H1 (cell line): Measurements from ENCODE around the gene BCL7B. TPM values are rescaled to one million over a fixed set of nuclear protein-coding genes. Genes with fewer than 3 reads are reported as not detected.
A peak's percentile ranks its signal among the peaks of the same experiment; 100 is the strongest.

ENCODE experiments used
- CTCF ChIA-PET: fragments of 300-600 bp; sonication (Branson Sonifier 250); formaldehyde crosslinking; loops from one replicate; lab custom pipeline; 2021; ENCODE audit not compliant: partially characterized antibody; lab: Charles Lee
- POLR2A ChIA-PET: fragments of 300-600 bp; sonication (Branson Sonifier 250); formaldehyde crosslinking; loops from one replicate; lab custom pipeline; 2021; ENCODE audit warnings: inconsistent platforms; ENCODE audit not compliant: partially characterized antibody; lab: Charles Lee
- DNase-seq, 2 experiments: peaks; one replicate each; pipeline versions ENCODE4 v3.0.0 to v3.0.0-alpha.2; 2010 to 2022; ENCODE audit warnings: low spot score in 2 of 2, low read depth in 1 of 2, mixed read lengths in 1 of 2
- FAIRE-seq: peaks from 2 replicates; lab custom pipeline; 2011; peaks lifted over from hg19 to GRCh38; lab: Jason Lieb, UNC
- H2AFZ ChIP-seq: 2 replicates; pipeline ENCODE4 v1.8.1; 2012; ENCODE audit warnings: low read length, inconsistent platforms
- H2AK5ac ChIP-seq: 2 replicates; pipeline ENCODE4 v1.6.1; 2013; ENCODE audit warnings: low read depth, low read length
- H2BK120ac ChIP-seq: replicated peaks from 2 replicates; pipeline ENCODE3; 2013; ENCODE audit warnings: low read depth, low read length, inconsistent platforms
- H2BK12ac ChIP-seq: 2 replicates; pipeline ENCODE4 v1.6.1; 2013; ENCODE audit warnings: low read depth, low read length
- H2BK15ac ChIP-seq: 2 replicates; pipeline ENCODE4 v1.6.1; 2013; ENCODE audit warnings: low read length
- H2BK20ac ChIP-seq: 2 replicates; pipeline ENCODE4 v1.6.1; 2013; ENCODE audit warnings: low read length
- H2BK5ac ChIP-seq: 2 replicates; pipeline ENCODE4 v1.6.1; 2013; ENCODE audit warnings: low read depth, low read length
- H3K14ac ChIP-seq: 2 replicates; pipeline ENCODE4 v1.6.1; 2013; ENCODE audit warnings: inconsistent platforms; ENCODE audit not compliant: insufficient read length
- H3K18ac ChIP-seq: 2 replicates; pipeline ENCODE4 v1.6.1; 2013; ENCODE audit warnings: low read length; ENCODE audit errors: extremely low read depth
- H3K23ac ChIP-seq: 2 replicates; pipeline ENCODE4 v1.6.1; 2013; ENCODE audit warnings: inconsistent platforms; ENCODE audit not compliant: insufficient read length
- H3K23me2 ChIP-seq: 2 replicates; pipeline ENCODE4 v1.6.1; 2013; ENCODE audit warnings: low read depth, low read length
- H3K27ac ChIP-seq: 2 replicates; pipeline ENCODE4 v1.6.1; 2011; ENCODE audit warnings: low read depth, low read length, inconsistent platforms
- H3K27me3 ChIP-seq, 4 experiments: replicated peaks in 1 of 4; 1 replicate in 1 of 4; 2 replicates in 3 of 4; pipeline versions ENCODE4 v1.6.1 to v1.8.1; 2011 to 2013; ENCODE audit warnings: low read length in 3 of 4, mild to moderate bottlenecking in 3 of 4, inconsistent platforms in 2 of 4, mixed read lengths in 2 of 4, moderate library complexity in 1 of 4; ENCODE audit not compliant: control insufficient read depth in 3 of 4, insufficient read depth in 3 of 4; ENCODE audit errors: extremely low read depth in 1 of 4
- H3K36me3 ChIP-seq, 4 experiments: 2 replicates each; pipeline versions ENCODE4 v1.6.1 to v1.8.1; 2011 to 2013; ENCODE audit warnings: mild to moderate bottlenecking in 4 of 4, low read length in 3 of 4, moderate library complexity in 2 of 4, control low read depth in 1 of 4, inconsistent platforms in 1 of 4; ENCODE audit not compliant: insufficient read depth in 4 of 4, control insufficient read depth in 2 of 4
- H3K4ac ChIP-seq: replicated peaks from 2 replicates; pipeline ENCODE3; 2013; ENCODE audit warnings: low read length, low read depth, mixed read lengths, inconsistent platforms; ENCODE audit not compliant: insufficient read length
- H3K4me1 ChIP-seq, 4 experiments: replicated peaks in 1 of 4; 1 replicate in 1 of 4; 2 replicates in 3 of 4; pipeline versions ENCODE4 v1.6.1 to v1.8.1; 2011 to 2013; ENCODE audit warnings: low read length in 3 of 4, inconsistent platforms in 2 of 4, mixed read lengths in 1 of 4; ENCODE audit not compliant: insufficient read depth in 4 of 4, control insufficient read depth in 3 of 4
- H3K4me2 ChIP-seq, 2 experiments: 2 replicates each; pipeline versions ENCODE4 v1.6.1 to v1.8.1; 2011 to 2013; ENCODE audit warnings: low read depth in 2 of 2, low read length in 2 of 2, control low read depth in 1 of 2, inconsistent platforms in 1 of 2, mild to moderate bottlenecking in 1 of 2; ENCODE audit not compliant: insufficient read depth in 1 of 2
- H3K4me3 ChIP-seq, 4 experiments: fragments of 200-600, 300-600 bp in 1 of 4; sonication (generic), shearing (Covaris generic), sonication (Bioruptor Twin) in 1 of 4; 2 replicates each; pipeline versions ENCODE4 v1.5.1 to v1.8.1; 2011 to 2016; ENCODE audit warnings: low read length in 4 of 4, low read depth in 3 of 4, control low read depth in 2 of 4, inconsistent platforms in 2 of 4, mild to moderate bottlenecking in 2 of 4, mixed read lengths in 1 of 4, moderate library complexity in 1 of 4; ENCODE audit not compliant: insufficient read depth in 2 of 4; ENCODE audit errors: extremely low read depth in 1 of 4
- H3K56ac ChIP-seq: replicated peaks from 2 replicates; pipeline ENCODE3; 2013; ENCODE audit warnings: low read depth, mild to moderate bottlenecking, mixed read lengths, low read length, inconsistent platforms; ENCODE audit not compliant: insufficient read length
- H3K79me1 ChIP-seq: 2 replicates; pipeline ENCODE4 v1.6.1; 2013; ENCODE audit warnings: low read depth, low read length, control low read depth
- H3K79me2 ChIP-seq, 2 experiments: 2 replicates each; pipeline versions ENCODE4 v1.6.1 to v1.8.1; 2012 to 2013; ENCODE audit warnings: low read length in 2 of 2, mild to moderate bottlenecking in 2 of 2, inconsistent platforms in 1 of 2; ENCODE audit not compliant: insufficient read depth in 2 of 2, control insufficient read depth in 1 of 2
- H3K9ac ChIP-seq, 4 experiments: replicated peaks in 1 of 4; 1 replicate in 1 of 4; 2 replicates in 3 of 4; pipeline versions ENCODE4 v1.6.1 to v1.8.1; 2011 to 2013; ENCODE audit warnings: low read depth in 3 of 4, low read length in 3 of 4, control low read depth in 2 of 4, mild to moderate bottlenecking in 2 of 4, moderate library complexity in 2 of 4, inconsistent platforms in 1 of 4; ENCODE audit errors: extremely low read depth in 1 of 4
- H3K9me3 ChIP-seq, 2 experiments: 2 replicates each; pipeline versions ENCODE4 v1.6.1 to v1.8.1; 2012 to 2013; ENCODE audit warnings: mild to moderate bottlenecking in 2 of 2, moderate library complexity in 2 of 2, control low read depth in 1 of 2, inconsistent platforms in 1 of 2, low read depth in 1 of 2, low read length in 1 of 2, mixed read lengths in 1 of 2; ENCODE audit not compliant: insufficient read depth in 2 of 2
- H4K20me1 ChIP-seq, 2 experiments: replicated peaks in 1 of 2; 2 replicates each; pipeline versions ENCODE3 to v1.8.1; 2011 to 2013; ENCODE audit warnings: inconsistent platforms in 2 of 2, low read length in 2 of 2, mild to moderate bottlenecking in 1 of 2; ENCODE audit not compliant: insufficient read depth in 2 of 2, control insufficient read depth in 1 of 2
- H4K5ac ChIP-seq: 2 replicates; pipeline ENCODE4 v1.6.1; 2013; ENCODE audit warnings: low read length, low read depth, mixed read lengths, inconsistent platforms; ENCODE audit not compliant: insufficient read length
- H4K8ac ChIP-seq: 2 replicates; pipeline ENCODE4 v1.8.0; 2013; ENCODE audit warnings: mild to moderate bottlenecking, moderate library complexity, low read length, inconsistent platforms; ENCODE audit not compliant: insufficient read depth; ENCODE audit errors: extremely low read depth
- H4K91ac ChIP-seq: replicated peaks from 2 replicates; pipeline ENCODE3; 2013; ENCODE audit warnings: low read length, mixed read lengths, inconsistent platforms; ENCODE audit not compliant: insufficient read length
- CBX8 ChIP-seq: fragments of 300-800, 300-1000 bp; sonication (generic); IDR thresholded peaks from 2 replicates; pipeline ENCODE4 v1.7.1; 2016; ENCODE audit warnings: low read depth, low read length, borderline replicate concordance
- EP300 ChIP-seq, 2 experiments: IDR thresholded peaks; 1 replicate in 1 of 2; 2 replicates in 1 of 2; pipeline ENCODE4 v1.6.1; 2011 to 2012; ENCODE audit warnings: low read depth in 2 of 2, low read length in 2 of 2, mild to moderate bottlenecking in 2 of 2, borderline replicate concordance in 1 of 2, inconsistent platforms in 1 of 2, moderate library complexity in 1 of 2
- HDAC6 ChIP-seq: IDR thresholded peaks from one replicate; pipeline ENCODE4 v1.7.1; 2012; ENCODE audit warnings: low read depth, mild to moderate bottlenecking, inconsistent platforms, low read length, moderate library complexity
- JUN ChIP-seq: IDR thresholded peaks from 2 replicates; pipeline ENCODE4 v1.6.1; 2011; ENCODE audit warnings: low read depth, mild to moderate bottlenecking, improper control_type of control experiment, low read length
- RAD21 ChIP-seq, 2 experiments: IDR thresholded peaks in 1 of 2; conservative IDR thresholded peaks in 1 of 2; 2 replicates each; pipeline ENCODE4 v1.6.1; 2011; ENCODE audit warnings: low read depth in 2 of 2, low read length in 2 of 2, improper control_type of control experiment in 1 of 2, inconsistent platforms in 1 of 2, mild to moderate bottlenecking in 1 of 2, moderate library complexity in 1 of 2
- SP4 ChIP-seq: IDR thresholded peaks from 2 replicates; pipeline ENCODE4 v1.6.1; 2012; ENCODE audit warnings: low read length, inconsistent platforms
- SRF ChIP-seq: IDR thresholded peaks from 2 replicates; pipeline ENCODE4 v1.6.1; 2011; ENCODE audit warnings: mild to moderate bottlenecking, low read depth, low read length, moderate library complexity
- TCF12 ChIP-seq: IDR thresholded peaks from 2 replicates; pipeline ENCODE4 v1.6.1; 2011; ENCODE audit warnings: low read depth, mild to moderate bottlenecking, low read length
- WGBS, 2 experiments: shearing (Covaris generic) in 1 of 2; methylation state at CpG; one replicate each; pipeline versions ENCODE4 v1.1.6 to v1.1.7; 2013 to 2015; ENCODE audit warnings: low lambda C conversion rate in 2 of 2, mixed read lengths in 2 of 2, inconsistent platforms in 1 of 2, low coverage in 1 of 2, missing lambda C conversion rate in 1 of 2; ENCODE audit not compliant: insufficient replicate concordance in 2 of 2, insufficient coverage in 1 of 2, insufficient read length in 1 of 2; ENCODE audit errors: extremely low coverage in 1 of 2, missing lambda C conversion rate in 1 of 2; 5-methylcytosine and 5-hydroxymethylcytosine counted together
- polyA plus RNA-seq, 7 experiments: library from polyadenylated mRNA; depleted of rRNA in 3 of 7; stranded (reverse) in 5 of 7; unstranded in 2 of 7; fragments of >200 nt in 5 of 7; fragments of 200-250 nt in 2 of 7; gene quantifications; 1 replicate in 5 of 7; 2 replicates in 1 of 7; 4 replicates in 1 of 7; pipeline versions ENCODE4 v1.2.1 to v1.2.3, GENCODE V29; 2011 to 2013; ENCODE audit warnings: missing spikeins in 2 of 7, mixed read lengths in 2 of 7
- total RNA-seq: library from RNA; stranded (reverse); fragmentation: NEBNext Ultra II Directional; extraction: Animal tissue kit (Norgen Biotek cat#: 25700); gene quantifications from 2 replicates; pipeline ENCODE4 v1.2.1, GENCODE V29; 2021

Gene BCL7B
- total and polyA plus RNA-seq, 2 of the 8 experiments (the other 6 are each of a cell fraction or from before 2014, with no cell fraction given): 24.9 to 44.6 TPM

- Histone ChIP-seq H3K79me1 (no peaks in the 10 kb centered on the region), H4K8ac (no peak overlapping the region), H4K20me1 (peaks cover 0 to 1% of the 10 kb centered on the region in 2 experiments), H3K4me2 (no peak overlapping the region), H2BK20ac (no peak overlapping the region), H3K36me3 (peaks cover 14 to 36% (median 19%) of the 10 kb centered on the region in 4 experiments; a peak in 7 of 8 replicates), H3K27ac (no peak overlapping the region), H2BK120ac (no peak overlapping the region), H3K4me1 (no peaks in the 10 kb centered on the region), H3K23me2 (no peaks in the 10 kb centered on the region), H3K56ac (no peak overlapping the region), H3K4me3 (no peak overlapping the region), H2BK5ac (no peak overlapping the region), H3K27me3 (no peaks in the 10 kb centered on the region), H3K9ac (peak overlapping the region in 1 of 4 experiments; percentile 18; a peak in 1 of 7 replicates), H2AFZ (no peak overlapping the region), H2BK15ac (no peak overlapping the region), H2AK5ac (no peak overlapping the region), H2BK12ac (no peak overlapping the region), H3K18ac (no peak overlapping the region), H3K9me3 (no peaks in the 10 kb centered on the region), H4K5ac (no peak overlapping the region), H3K23ac (no peak overlapping the region), H3K14ac (no peak overlapping the region), H3K79me2 (no peaks in the 10 kb centered on the region), H3K4ac (no peak overlapping the region), H4K91ac (no peak overlapping the region)
- no peak for FAIRE-seq
- 92% methylated on average over 5 of the region's 5 CpGs; no CpG with 5 or more reads in 1 of the 2 experiments for WGBS, 2 experiments
- POLR2A ChIA-PET: interaction anchor here (0.7 to 1.8 kb wide), 10 partner anchors 8 to 44 kb away, joined by 3 to 6 read pairs (median 4); partner anchors contain the start of gene BCL7B
- no peak for DNase-seq
- no peak for TF ChIP-seq CBX8
- TF ChIP-seq TCF12: no peak
- TF ChIP-seq SRF: no peak
- no peak for TF ChIP-seq SP4
- TF ChIP-seq RAD21 (IDR thresholded peaks at IDR 0.05 in 1 of 2, conservative IDR thresholded peaks at IDR 0.05 in 1 of 2; ENCODE audit: low read depth in 2 of 2, low read length in 2 of 2): no peak
- no peak for TF ChIP-seq HDAC6
- TF ChIP-seq EP300 (IDR thresholded peaks at IDR 0.05; ENCODE audit: borderline replicate concordance in 1 of 2, low read depth in 2 of 2, low read length in 2 of 2): no peak
- no peak for TF ChIP-seq JUN
- CTCF ChIA-PET: no interaction called here
Measured at GRCh38 chr7:73536479-73536878, 21.0 kb downstream of the BCL7B start.
